ENCODE results near the gene TRAPPC8.

DNA sequence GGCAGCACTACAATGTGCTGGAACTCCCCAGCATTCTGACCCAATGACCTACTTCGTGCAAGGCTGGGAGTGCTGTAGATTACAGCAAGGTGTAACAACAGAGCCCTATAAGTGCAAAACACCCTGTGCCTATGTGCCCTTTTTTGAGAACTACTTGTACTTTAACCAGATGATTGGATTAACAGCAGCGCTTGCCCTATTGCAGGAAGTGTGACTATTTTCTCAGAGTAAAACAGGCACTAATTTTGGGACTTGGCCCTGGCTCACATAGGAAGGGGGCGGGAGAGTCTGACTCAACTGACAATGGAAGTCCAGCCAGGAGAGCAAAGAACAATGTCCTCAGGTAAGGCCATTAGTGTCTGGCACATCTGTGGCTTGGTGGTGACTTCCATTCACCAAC, 40.1 kb upstream of the TRAPPC8 start:
- no peak for TF ChIP-seq TAF1 (IDR thresholded peaks at IDR 0.05; ENCODE audit: borderline replicate concordance, low read depth, low read length)
- TF ChIP-seq POLR2A (IDR thresholded peaks at IDR 0.05; ENCODE audit: low read depth, low read length), result no peak
- no peak for TF ChIP-seq POLR2AphosphoS5 (IDR thresholded peaks at IDR 0.05; ENCODE audit: low read depth, low read length)
